HepG2 (cell line): ENCODE data around the gene DSCAML1. TPM values are rescaled to one million over a fixed set of nuclear protein-coding genes. Genes with fewer than 3 reads are reported as not detected.

ENCODE experiments used
- CEBPZ ChIP-seq: IDR thresholded peaks from 2 replicates; pipeline ENCODE4 v1.6.1; 2012; ENCODE audit warnings: low read length, improper control_type of control experiment
- EED ChIP-seq: sonication (generic); formaldehyde crosslinking; IDR thresholded peaks from 2 replicates; pipeline ENCODE4 v1.5.0; 2020; ENCODE audit warnings: mild to moderate bottlenecking, missing genetic modification reagents
- FLYWCH1 ChIP-seq: sonication (generic); formaldehyde crosslinking; IDR thresholded peaks from 2 replicates; pipeline ENCODE4 v1.8.1; 2023; ENCODE audit warnings: mild to moderate bottlenecking, missing genetic modification reagents
- FOXC1 ChIP-seq: sonication (generic); formaldehyde crosslinking; IDR thresholded peaks from 2 replicates; pipeline ENCODE4 v1.8.0; 2022; ENCODE audit warnings: mild to moderate bottlenecking, missing genetic modification reagents, borderline replicate concordance
- FOXM1 ChIP-seq: sonication (generic); formaldehyde crosslinking; IDR thresholded peaks from 2 replicates; pipeline ENCODE4 v1.5.0; 2020; ENCODE audit warnings: missing genetic modification reagents
- GPN1 ChIP-seq: sonication (generic); formaldehyde crosslinking; IDR thresholded peaks from 2 replicates; pipeline ENCODE4 v1.5.1; 2020; ENCODE audit warnings: missing genetic modification reagents, borderline replicate concordance
- LCORL ChIP-seq, 2 experiments: fragments of 450-650 bp in 1 of 2; sonication (generic) in 1 of 2; formaldehyde crosslinking in 1 of 2; IDR thresholded peaks; 2 replicates each; pipeline versions ENCODE4 v1.5.0 to v1.6.1; 2017 to 2020; ENCODE audit warnings: antibody characterized with exemption in 1 of 2, missing genetic modification reagents in 1 of 2
- NR2F6 ChIP-seq, 2 experiments: IDR thresholded peaks; 2 replicates each; pipeline ENCODE4 v1.6.1; 2016; ENCODE audit warnings: antibody characterized with exemption in 1 of 2, mild to moderate bottlenecking in 1 of 2
- PAF1 ChIP-seq: IDR thresholded peaks from 2 replicates; pipeline ENCODE4 v1.6.1; 2016; ENCODE audit warnings: missing genetic modification reagents, missing compliant biosample characterization
- PAXIP1 ChIP-seq: sonication (generic); formaldehyde crosslinking; conservative IDR thresholded peaks from 2 replicates; pipeline ENCODE4 v1.4.0; 2020; ENCODE audit warnings: mild to moderate bottlenecking, missing genetic modification reagents, moderate library complexity
- ZC3H4 ChIP-seq: sonication (generic); formaldehyde crosslinking; IDR thresholded peaks from 2 replicates; pipeline ENCODE4 v1.4.0; 2020; ENCODE audit warnings: missing genetic modification reagents, borderline replicate concordance
- ZNF335 ChIP-seq: sonication (generic); formaldehyde crosslinking; IDR thresholded peaks from 2 replicates; pipeline ENCODE4 v1.4.0; 2020; ENCODE audit warnings: missing genetic modification reagents
- ZNF33B ChIP-seq: sonication (generic); formaldehyde crosslinking; IDR thresholded peaks from 2 replicates; pipeline ENCODE4 v1.5.1; 2020; ENCODE audit warnings: mild to moderate bottlenecking, missing genetic modification reagents
- ZNF451 ChIP-seq: sonication (generic); formaldehyde crosslinking; IDR thresholded peaks from 2 replicates; pipeline ENCODE4 v1.5.0; 2020; ENCODE audit warnings: mild to moderate bottlenecking, missing genetic modification reagents
- ZNF570 ChIP-seq: sonication (generic); formaldehyde crosslinking; IDR thresholded peaks from 2 replicates; pipeline ENCODE4 v1.4.0; 2020; ENCODE audit warnings: mild to moderate bottlenecking, missing genetic modification reagents, borderline replicate concordance
- ZNF687 ChIP-seq: sonication (generic); formaldehyde crosslinking; IDR thresholded peaks from 2 replicates; pipeline ENCODE4 v1.5.1; 2020; ENCODE audit warnings: mild to moderate bottlenecking, missing genetic modification reagents, moderate library complexity
- polyA plus RNA-seq, 8 experiments: library from polyadenylated mRNA; depleted of rRNA in 3 of 8; stranded (reverse) in 7 of 8; unstranded in 1 of 8; fragments of >200 nt; fragmentation: Illumina TruSeq in 4 of 8; extraction: Trizol in 4 of 8; gene quantifications; 2 replicates each; pipeline versions ENCODE4 v1.2.1 to v1.2.3, GENCODE V29; 2011 to 2016; ENCODE audit warnings: low read depth in 4 of 8, missing spikeins in 1 of 8, mixed read lengths in 1 of 8; ENCODE audit not compliant: insufficient read depth in 1 of 8
- total RNA-seq, 5 experiments: library from RNA; depleted of rRNA; stranded (reverse); fragments of >200 nt; fragmentation: Illumina TruSeq; extraction: Trizol; gene quantifications; 2 replicates each; pipeline ENCODE4 v1.2.3, GENCODE V29; 2016; ENCODE audit warnings: low read depth in 1 of 5

The DSCAML1 gene
- total and polyA plus RNA-seq, 2 of the 13 experiments (the other 11 are each of a cell fraction or from before 2014, with no cell fraction given), result 0.29 to 0.40 TPM

- TF ChIP-seq LCORL (IDR thresholded peaks at IDR 0.05) (no peak), LCORL (CRISPR knock-in tag; IDR thresholded peaks at IDR 0.05) (peak; percentile 82; the same call in 1 of the 2 replicates), PAF1 (CRISPR knock-in tag) (no peak), NR2F6 (IDR thresholded peaks at IDR 0.05) (peak; percentile 98), NR2F6 (CRISPR knock-in tag; IDR thresholded peaks at IDR 0.05) (peak; percentile 98), FOXC1 (CRISPR knock-in tag) (no peak), ZNF570 (CRISPR knock-in tag) (no peak), ZNF687 (peak; percentile 60), ZNF33B (CRISPR knock-in tag) (no peak), FLYWCH1 (no peak), ZC3H4 (CRISPR knock-in tag) (no peak), EED (CRISPR knock-in tag) (no peak), FOXM1 (CRISPR knock-in tag) (no peak), GPN1 (no peak), ZNF335 (no peak), CEBPZ (no peak), ZNF451 (CRISPR knock-in tag) (no peak), PAXIP1 (CRISPR knock-in tag) (peak; percentile 92)
Observed at GRCh38 chr11:117748771-117749540, 48.1 kb downstream of the DSCAML1 start (continued).
